HFF-Myc (cell line): ENCODE measurements around the gene SLC37A2.

ENCODE experiments used
- DNase-seq: peaks from one replicate; pipeline ENCODE4 v3.0.0-alpha.2; 2011; ENCODE audit warnings: low read depth; ENCODE audit errors: extremely low read depth
- H3K4me3 ChIP-seq: replicated peaks from 2 replicates; pipeline ENCODE4 v1.5.1; 2011; ENCODE audit warnings: low read depth, mild to moderate bottlenecking, control low read depth, low read length
- CTCF ChIP-seq: IDR thresholded peaks from 2 replicates; pipeline ENCODE4 v1.5.1; 2012; ENCODE audit warnings: mild to moderate bottlenecking, low read depth, low read length, control low read depth; ENCODE audit errors: missing control alignments

SLC37A2 gene

DNA sequence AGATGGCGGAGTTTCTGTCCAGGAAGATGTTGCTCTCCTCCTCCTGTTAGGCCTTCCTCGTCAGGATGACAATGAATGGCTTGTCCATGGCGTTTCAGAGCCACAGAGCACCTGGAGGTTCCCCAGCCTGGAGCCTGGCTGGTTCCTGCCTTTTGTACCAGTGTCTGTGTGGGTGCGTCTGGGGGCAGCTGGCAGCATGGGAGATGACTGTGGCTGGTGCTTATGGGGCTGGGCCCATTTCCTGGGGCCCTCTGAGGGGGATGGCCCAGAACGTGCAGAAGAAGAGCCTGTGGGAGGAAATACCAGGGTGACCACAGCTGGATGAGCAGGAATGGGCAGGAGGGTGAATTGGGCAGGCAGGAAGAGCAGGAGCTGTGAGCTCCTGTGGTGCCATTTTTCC is 6.7 kb downstream of the SLC37A2 start:
- TF ChIP-seq CTCF = no peak
- DNase-seq = no peak
- H3K4me3 ChIP-seq = no peak overlapping the region

- DNase-seq = no peak
- H3K4me3 ChIP-seq = no peak overlapping the region
- no peak for TF ChIP-seq CTCF
These were observed 7.7 kb downstream of the SLC37A2 start for GRCh38 chr11:125070699-125071254.

DNA sequence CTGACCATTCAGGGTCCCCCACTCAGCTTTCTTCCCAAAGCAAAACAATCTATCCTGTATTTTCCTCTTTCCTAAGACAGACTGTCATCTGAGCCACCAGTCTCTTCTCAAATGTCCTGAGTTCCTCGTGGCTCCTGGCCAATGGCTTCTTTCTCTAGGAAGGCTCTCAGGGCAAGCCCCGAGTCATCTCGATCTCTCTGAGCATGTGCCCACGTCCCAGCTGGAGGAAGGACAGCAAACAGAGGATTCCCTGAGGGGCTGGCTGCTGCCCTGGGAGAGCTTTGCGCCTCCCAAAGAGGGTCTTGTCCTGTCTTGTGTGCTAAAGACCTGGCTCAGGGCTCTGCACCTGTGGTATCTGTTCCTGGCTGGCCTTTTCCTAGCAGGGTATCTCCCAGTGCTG is 8.3 kb downstream of the SLC37A2 start:
- no peak for DNase-seq
- TF ChIP-seq CTCF = no peak
- H3K4me3 ChIP-seq = no peak overlapping the region

- TF ChIP-seq CTCF = no peak
- H3K4me3 ChIP-seq = no peak overlapping the region
- DNase-seq = no peak
These were observed 8.7 kb downstream of the SLC37A2 start for GRCh38 chr11:125071846-125072217.

GRCh38 chr11:125072218-125072960 is 9.3 kb downstream of the SLC37A2 start:
- H3K4me3 ChIP-seq = no peak overlapping the region
- TF ChIP-seq CTCF = no peak
- no peak for DNase-seq

- DNase-seq = no peak
- no peak for TF ChIP-seq CTCF
These were observed 10.0 kb downstream of the SLC37A2 start for GRCh38 chr11:125072961-125073590.

More at GRCh38 chr11:125072961-125073590, 10.0 kb downstream of the SLC37A2 start:
- no peak overlapping the region for H3K4me3 ChIP-seq
